ENCODE measurements around the gene RUFY2. TPM values are rescaled to one million over a fixed set of nuclear protein-coding genes. Genes with fewer than 3 reads are reported as not detected.

The RUFY2 gene
- total RNA-seq, 8 experiments from 2014 or later, result 11.5 to 54.8 (median 38.6) TPM

GRCh38 chr10:68302871-68303270, 104.2 kb downstream of the RUFY2 start:
- 40 to 100% (median 73%) methylated on average over 2 to 5 of the region's 5 CpGs for WGBS, 10 experiments
- H3K4me1 ChIP-seq (replicated peaks in 1 of 2), result no peaks in the 10 kb centered on the region
- no peak overlapping the region for H3K27ac ChIP-seq
- no peak overlapping the region for H3K4me3 ChIP-seq
- in situ Hi-C loops (cut with MboI; ENCODE audit: low pct_unique_long_range_greater_than_20kb in 2 of 9, low sequenced_read_pairs in 9 of 9, unreplicated experiment in 9 of 9), result loop anchor here in 2 of 9 experiments (10.0 to 25.0 kb wide), 3 partner anchors 88 to 441 kb away; partner anchors contain the start of gene HERC4 (in 2 of the 2)
- no peak for ATAC-seq (replicated peaks in 6 of 8)

- in situ Hi-C loops (cut with MboI; ENCODE audit: low pct_unique_long_range_greater_than_20kb in 2 of 9, low sequenced_read_pairs in 9 of 9, unreplicated experiment in 9 of 9), result loop anchor here in 2 of 9 experiments (10.0 to 25.0 kb wide), 3 partner anchors 88 to 440 kb away; partner anchors contain the start of gene HERC4 (in 2 of the 2)
Observed at GRCh38 chr10:68302503-68302823, 104.6 kb downstream of the RUFY2 start.

GRCh38 chr10:68301790-68302502, 105.1 kb downstream of the RUFY2 start:
- no peaks in the 10 kb centered on the region for H3K4me1 ChIP-seq (replicated peaks in 1 of 2)
- H3K4me3 ChIP-seq, result no peak overlapping the region
- 10 to 83% (median 60%) methylated on average over 2 to 6 of the region's 6 CpGs; no CpG with 5 or more reads in 1 of the 10 experiments for WGBS, 10 experiments
- peak in 4 of 8 experiments; percentile 35 to 87 (median 78) for ATAC-seq (replicated peaks in 6 of 8)
- no peak overlapping the region for H3K27ac ChIP-seq
- in situ Hi-C loops (cut with MboI; ENCODE audit: low pct_unique_long_range_greater_than_20kb in 2 of 9, low sequenced_read_pairs in 9 of 9, unreplicated experiment in 9 of 9), result loop anchor here in 2 of 9 experiments (10.0 to 25.0 kb wide), 3 partner anchors 87 to 440 kb away; partner anchors contain the start of gene HERC4 (in 2 of the 2)

More at GRCh38 chr10:68302503-68302823, 104.6 kb downstream of the RUFY2 start:
- no peaks in the 10 kb centered on the region for H3K4me1 ChIP-seq (replicated peaks in 1 of 2)
- ATAC-seq (replicated peaks in 6 of 8), result peak in 1 of 8 experiments; percentile 23
- H3K4me3 ChIP-seq, result no peak overlapping the region
- 0 to 100% (median 40%) methylated on average over 1 to 2 of the region's 2 CpGs; no CpG with 5 or more reads in 3 of the 10 experiments for WGBS, 10 experiments
- no peak overlapping the region for H3K27ac ChIP-seq

GRCh38 chr10:68301301-68301700, 105.8 kb downstream of the RUFY2 start:
- no peak for ATAC-seq (replicated peaks in 6 of 8)
- in situ Hi-C loops (cut with MboI; ENCODE audit: low pct_unique_long_range_greater_than_20kb in 2 of 9, low sequenced_read_pairs in 9 of 9, unreplicated experiment in 9 of 9), result loop anchor here in 2 of 9 experiments (10.0 to 25.0 kb wide), 3 partner anchors 86 to 439 kb away; partner anchors contain the start of gene HERC4 (in 2 of the 2)
- no peak overlapping the region for H3K27ac ChIP-seq
- WGBS, 10 experiments, result 67 to 100% (median 93%) methylated on average over 1 to 3 of the region's 3 CpGs; no CpG with 5 or more reads in 1 of the 10 experiments
- no peaks in the 10 kb centered on the region for H3K4me1 ChIP-seq (replicated peaks in 1 of 2)
- no peak overlapping the region for H3K4me3 ChIP-seq

DNA sequence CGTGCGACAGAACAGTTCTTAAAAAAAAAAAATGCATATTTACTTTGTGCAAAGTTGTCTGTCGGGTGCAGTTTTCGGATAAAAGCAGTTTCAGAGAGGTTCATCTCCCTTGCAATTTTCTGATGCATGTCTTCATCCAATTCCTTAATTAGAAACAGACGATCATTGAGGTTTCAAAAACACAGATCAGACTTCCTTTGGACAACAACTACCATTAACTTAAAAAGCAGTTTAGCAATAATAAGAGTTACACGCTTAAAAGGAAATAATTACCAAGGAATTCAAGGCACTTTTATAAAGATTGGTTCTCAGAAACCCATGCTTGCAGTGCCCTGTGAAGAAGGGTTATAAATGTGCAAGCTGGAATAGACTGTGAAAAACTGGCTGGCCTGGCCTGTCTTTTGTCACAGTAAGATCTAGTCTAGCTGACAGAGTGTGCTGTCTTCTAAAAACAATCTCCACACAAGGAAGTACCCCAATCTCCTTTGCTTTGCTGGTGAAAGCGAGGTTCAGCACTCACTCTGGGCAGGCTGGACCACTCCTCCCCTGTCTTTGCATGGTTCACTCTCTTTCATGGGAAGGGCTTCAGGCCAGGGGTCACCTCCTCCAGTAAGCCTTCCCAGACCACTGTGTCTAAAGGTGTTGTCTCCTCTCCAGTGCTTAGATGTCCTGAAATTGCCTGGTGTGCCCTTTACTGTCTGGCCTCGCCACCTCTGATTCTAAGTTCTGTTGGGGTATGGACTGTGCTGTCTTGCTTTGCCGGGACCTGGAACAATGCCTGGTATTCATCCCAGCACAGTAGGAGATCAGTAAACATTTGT, 110.0 kb downstream of the RUFY2 start:
- Histone ChIP-seq H3K4me1 (replicated peaks in 1 of 2) (no peaks in the 10 kb centered on the region), H3K27ac (no peak overlapping the region), H3K4me3 (no peak overlapping the region)
- ATAC-seq (replicated peaks in 6 of 8), result peak in 2 of 8 experiments; percentile 22 to 44
- 0 to 100% (median 66%) methylated on average over 2 to 9 of the region's 9 CpGs for WGBS, 10 experiments
- in situ Hi-C loops (cut with MboI; ENCODE audit: low pct_unique_long_range_greater_than_20kb in 2 of 9, low sequenced_read_pairs in 9 of 9, unreplicated experiment in 9 of 9), result loop anchor here in 1 of 9 experiments (25.0 kb wide), 1 partner anchor 210 kb away; the partner anchor contains the start of gene HERC4

Other genes starting within 250 kb of the RUFY2 start
- gene ATOH7, start 175.2 kb downstream of the RUFY2 start, total RNA-seq, result 1 to 10 TPM in 2 of 8 experiments, under 1 TPM in 3, not detected in 3; 0.14 to 2.2 (median 0.78) TPM
- gene HNRNPH3, start 75.2 kb downstream of the RUFY2 start, total RNA-seq, result 100 to 1,000 TPM in 6 of 8 experiments, 10 to 100 TPM in 2; 43.5 to 183 (median 120) TPM
- gene PBLD, start 74.3 kb downstream of the RUFY2 start, total RNA-seq, result 10 to 100 TPM in 2 of 8 experiments, 1 to 10 TPM in 6; 2.7 to 14.3 (median 5.9) TPM
- gene DNA2, start 64.7 kb upstream of the RUFY2 start, total RNA-seq, result 10 to 100 TPM in 3 of 8 experiments, 1 to 10 TPM in 4, under 1 TPM in 1; 0.66 to 17.3 (median 7.3) TPM
- 10 to 100 TPM in 6 of 8 experiments, 1 to 10 TPM in 2; 5.5 to 30.4 (median 19.4) TPM for gene SLC25A16, start 120.2 kb upstream of the RUFY2 start, total RNA-seq
- 10 to 100 TPM in 7 of 8 experiments, under 1 TPM in 1; 0.10 to 29.8 (median 23.4) TPM for gene TET1, start 153.1 kb upstream of the RUFY2 start, total RNA-seq

Measured in motor neuron (in vitro differentiated cells).